Measurements from ENCODE around the gene BDKRB2.

The BDKRB2 gene

DNA sequence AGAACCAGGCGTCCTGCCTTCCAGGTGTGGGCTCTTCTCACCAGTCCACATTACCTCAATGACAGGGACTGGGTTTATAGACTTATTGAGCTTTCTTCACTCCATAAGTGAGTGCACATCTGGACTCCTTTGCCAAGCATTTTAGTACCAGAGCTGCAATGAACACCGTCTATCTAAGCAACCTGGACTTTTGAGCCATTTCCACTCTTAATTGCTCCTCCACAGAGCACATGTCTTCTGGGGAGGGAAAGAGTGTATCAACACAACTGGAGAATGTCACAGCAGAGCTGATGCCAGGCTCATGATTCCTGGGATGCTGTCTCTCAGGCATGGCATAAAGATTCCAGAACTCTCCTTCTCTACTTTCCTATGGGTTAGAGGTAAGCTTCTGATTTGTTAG lies 43.0 kb upstream of the BDKRB2 start:
- Histone ChIP-seq H3K27me3 (ENCODE audit: insufficient read depth, low read length, poor library complexity) (peaks cover 4% of the 10 kb centered on the region), H3K4me1 (ENCODE audit: insufficient read depth, low read length) (no peaks in the 10 kb centered on the region), H4K20me1 (ENCODE audit: insufficient read depth, low read length) (no peaks in the 10 kb centered on the region), H3K36me3 (ENCODE audit: insufficient read depth, low read length) (no peaks in the 10 kb centered on the region), H3K27ac (ENCODE audit: low read length) (no peak overlapping the region), H3K4me3 (ENCODE audit: low read depth in 1 of 2, low read length in 2 of 2) (no peak overlapping the region), H2AFZ (ENCODE audit: low read depth, low read length) (no peak overlapping the region), H3K79me2 (ENCODE audit: insufficient read depth, low read length) (no peaks in the 10 kb centered on the region), H3K9me3 (ENCODE audit: insufficient read depth, low read length, severe bottlenecking) (no peaks in the 10 kb centered on the region), H3K4me2 (ENCODE audit: insufficient read depth, low read length) (no peak overlapping the region), H3K9ac (ENCODE audit: low read depth, low read length) (no peak overlapping the region)
- no peak for ATAC-seq (ENCODE audit: insufficient read depth, low read depth)
- TF ChIP-seq, protein P1, sequence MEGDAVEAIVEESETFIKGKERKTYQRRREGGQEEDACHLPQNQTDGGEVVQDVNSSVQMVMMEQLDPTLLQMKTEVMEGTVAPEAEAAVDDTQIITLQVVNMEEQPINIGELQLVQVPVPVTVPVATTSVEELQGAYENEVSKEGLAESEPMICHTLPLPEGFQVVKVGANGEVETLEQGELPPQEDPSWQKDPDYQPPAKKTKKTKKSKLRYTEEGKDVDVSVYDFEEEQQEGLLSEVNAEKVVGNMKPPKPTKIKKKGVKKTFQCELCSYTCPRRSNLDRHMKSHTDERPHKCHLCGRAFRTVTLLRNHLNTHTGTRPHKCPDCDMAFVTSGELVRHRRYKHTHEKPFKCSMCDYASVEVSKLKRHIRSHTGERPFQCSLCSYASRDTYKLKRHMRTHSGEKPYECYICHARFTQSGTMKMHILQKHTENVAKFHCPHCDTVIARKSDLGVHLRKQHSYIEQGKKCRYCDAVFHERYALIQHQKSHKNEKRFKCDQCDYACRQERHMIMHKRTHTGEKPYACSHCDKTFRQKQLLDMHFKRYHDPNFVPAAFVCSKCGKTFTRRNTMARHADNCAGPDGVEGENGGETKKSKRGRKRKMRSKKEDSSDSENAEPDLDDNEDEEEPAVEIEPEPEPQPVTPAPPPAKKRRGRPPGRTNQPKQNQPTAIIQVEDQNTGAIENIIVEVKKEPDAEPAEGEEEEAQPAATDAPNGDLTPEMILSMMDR (IDR thresholded peaks at IDR 0.05; ENCODE audit: borderline replicate concordance, extremely low read depth, low read length, poor library complexity, severe bottlenecking) = no peak
- no peak for TF ChIP-seq EZH2 (IDR thresholded peaks at IDR 0.05; ENCODE audit: borderline replicate concordance, low read depth, low read length, severe bottlenecking)
- DNase-seq = no peak

DNA sequence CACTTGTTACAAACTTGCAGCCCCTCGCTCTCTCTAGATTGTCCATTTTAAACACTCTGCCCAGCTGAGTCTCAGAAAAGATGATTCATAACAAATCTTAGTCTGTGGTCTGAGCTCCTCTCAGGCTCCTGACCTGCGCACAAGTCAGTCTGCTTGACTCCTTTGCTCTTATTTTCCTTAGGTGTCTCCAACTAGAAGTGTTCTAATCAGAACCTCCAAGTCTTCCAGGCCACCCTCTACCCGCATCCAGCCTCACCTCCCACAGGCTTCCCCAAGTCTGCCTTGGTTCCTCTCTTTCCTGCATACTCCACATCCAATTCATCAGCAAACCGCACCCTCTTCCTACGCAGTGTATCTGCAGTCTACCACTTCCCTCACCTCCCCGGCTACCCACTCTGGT lies 42.4 kb upstream of the BDKRB2 start:
- no peaks in the 10 kb centered on the region for H3K4me1 ChIP-seq (ENCODE audit: insufficient read depth, low read length)
- H3K9ac ChIP-seq (ENCODE audit: low read depth, low read length) = no peak overlapping the region
- DNase-seq (no peak), ATAC-seq (ENCODE audit: insufficient read depth, low read depth) (no peak)
- no peaks in the 10 kb centered on the region for H3K79me2 ChIP-seq (ENCODE audit: insufficient read depth, low read length)
- no peak overlapping the region for H3K4me2 ChIP-seq (ENCODE audit: insufficient read depth, low read length)
- H3K4me3 ChIP-seq (ENCODE audit: low read depth in 1 of 2, low read length in 2 of 2) = no peak overlapping the region
- H3K9me3 ChIP-seq (ENCODE audit: insufficient read depth, low read length, severe bottlenecking) = no peaks in the 10 kb centered on the region
- H2AFZ ChIP-seq (ENCODE audit: low read depth, low read length) = no peak overlapping the region
- H3K27me3 ChIP-seq (ENCODE audit: insufficient read depth, low read length, poor library complexity) = peaks cover 4% of the 10 kb centered on the region
- no peak overlapping the region for H3K27ac ChIP-seq (ENCODE audit: low read length)
- H4K20me1 ChIP-seq (ENCODE audit: insufficient read depth, low read length) = no peaks in the 10 kb centered on the region
- H3K36me3 ChIP-seq (ENCODE audit: insufficient read depth, low read length) = no peaks in the 10 kb centered on the region
- no peak for TF ChIP-seq EZH2 (IDR thresholded peaks at IDR 0.05; ENCODE audit: borderline replicate concordance, low read depth, low read length, severe bottlenecking)
- TF ChIP-seq, protein P1 (IDR thresholded peaks at IDR 0.05; ENCODE audit: borderline replicate concordance, extremely low read depth, low read length, poor library complexity, severe bottlenecking) = no peak

DNA sequence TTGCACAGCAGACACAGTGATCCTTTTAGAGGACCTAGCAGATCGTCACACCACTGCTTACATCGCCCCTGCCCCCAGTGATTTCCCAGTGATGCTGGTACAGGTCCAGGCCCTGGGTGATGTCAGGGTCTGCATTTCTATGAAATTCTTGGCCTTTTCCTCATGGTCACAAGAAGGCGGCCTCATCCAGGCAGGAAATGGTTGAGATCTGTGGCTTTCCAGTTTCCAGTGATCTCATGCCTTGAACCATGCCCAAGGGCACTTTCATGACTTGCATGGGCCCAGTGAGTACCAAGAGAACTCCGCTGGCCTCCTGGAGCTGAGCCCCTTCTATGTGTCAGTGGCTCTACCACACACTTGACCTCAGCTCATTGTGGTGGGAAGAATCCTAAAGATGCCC lies 41.9 kb upstream of the BDKRB2 start:
- TF ChIP-seq EZH2 (IDR thresholded peaks at IDR 0.05; ENCODE audit: borderline replicate concordance, low read depth, low read length, severe bottlenecking) = no peak
- TF ChIP-seq, protein P1 (IDR thresholded peaks at IDR 0.05; ENCODE audit: borderline replicate concordance, extremely low read depth, low read length, poor library complexity, severe bottlenecking) = no peak
- Histone ChIP-seq H3K36me3 (ENCODE audit: insufficient read depth, low read length) (no peaks in the 10 kb centered on the region), H3K27ac (ENCODE audit: low read length) (no peak overlapping the region), H4K20me1 (ENCODE audit: insufficient read depth, low read length) (no peaks in the 10 kb centered on the region), H3K4me3 (ENCODE audit: low read depth in 1 of 2, low read length in 2 of 2) (no peak overlapping the region), H3K4me2 (ENCODE audit: insufficient read depth, low read length) (no peak overlapping the region), H2AFZ (ENCODE audit: low read depth, low read length) (no peak overlapping the region), H3K4me1 (ENCODE audit: insufficient read depth, low read length) (no peaks in the 10 kb centered on the region), H3K27me3 (ENCODE audit: insufficient read depth, low read length, poor library complexity) (peaks cover 4% of the 10 kb centered on the region), H3K79me2 (ENCODE audit: insufficient read depth, low read length) (no peaks in the 10 kb centered on the region), H3K9me3 (ENCODE audit: insufficient read depth, low read length, severe bottlenecking) (no peaks in the 10 kb centered on the region), H3K9ac (ENCODE audit: low read depth, low read length) (no peak overlapping the region)
- ATAC-seq (ENCODE audit: insufficient read depth, low read depth) (no peak), DNase-seq (no peak)
